NCI-H187 (cell line): ENCODE data around the gene WRAP53.
"Not testable (repeated sequence)": the region's sequence is repeated elsewhere in the genome, so short reads cannot be mapped to it uniquely, and the experiment has no call there.

ENCODE experiments used
- DNase-seq, 2 experiments: peaks; one replicate each; lab custom pipeline; 2025; lab: John Stamatoyannopoulos, UW

Gene WRAP53

DNA sequence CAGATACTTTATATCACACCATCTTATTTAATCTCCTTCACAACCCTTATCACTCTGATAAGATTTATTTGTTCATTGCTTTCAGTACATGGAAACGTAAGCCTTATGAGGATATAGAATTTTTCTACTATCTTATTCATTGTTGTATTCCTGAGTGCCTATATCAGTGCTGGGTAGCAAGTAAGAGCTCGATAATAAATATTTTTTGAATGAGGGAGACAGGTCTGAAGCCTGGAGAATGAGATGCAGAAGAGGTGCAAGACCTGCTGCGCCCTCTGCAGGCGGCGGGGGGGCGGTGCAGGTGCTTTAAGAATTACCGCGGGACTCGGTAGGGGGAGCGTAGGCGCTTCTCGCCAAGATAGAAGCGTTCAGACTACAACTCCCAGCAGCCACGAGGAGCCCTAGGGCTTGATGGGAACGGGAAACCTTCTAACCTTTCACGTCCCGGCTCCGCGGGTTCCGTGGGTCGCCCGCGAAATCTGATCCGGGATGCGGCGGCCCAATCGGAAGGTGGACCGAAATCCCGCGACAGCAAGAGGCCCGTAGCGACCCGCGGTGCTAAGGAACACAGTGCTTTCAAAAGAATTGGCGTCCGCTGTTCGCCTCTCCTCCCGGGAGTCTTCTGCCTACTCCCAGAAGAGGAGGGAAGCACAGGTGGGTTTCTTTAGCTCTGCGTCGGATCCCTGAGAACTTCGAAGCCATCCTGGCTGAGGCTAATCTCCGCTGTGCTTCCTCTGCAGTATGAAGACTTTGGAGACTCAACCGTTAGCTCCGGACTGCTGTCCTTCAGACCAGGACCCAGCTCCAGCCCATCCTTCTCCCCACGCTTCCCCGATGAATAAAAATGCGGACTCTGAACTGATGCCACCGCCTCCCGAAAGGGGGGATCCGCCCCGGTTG, at the start of gene WRAP53:
Gene WRAP53 (plus strand): TSS at position 570 of the 900 bp plus-strand sequence. CDS start 172 bp downstream, at position 742.
- DNase-seq, result peak; percentile 69 to 84

- no peak for DNase-seq
Measured at GRCh38 chr17:7640783-7641182, 47.5 kb upstream of the WRAP53 start.

DNA sequence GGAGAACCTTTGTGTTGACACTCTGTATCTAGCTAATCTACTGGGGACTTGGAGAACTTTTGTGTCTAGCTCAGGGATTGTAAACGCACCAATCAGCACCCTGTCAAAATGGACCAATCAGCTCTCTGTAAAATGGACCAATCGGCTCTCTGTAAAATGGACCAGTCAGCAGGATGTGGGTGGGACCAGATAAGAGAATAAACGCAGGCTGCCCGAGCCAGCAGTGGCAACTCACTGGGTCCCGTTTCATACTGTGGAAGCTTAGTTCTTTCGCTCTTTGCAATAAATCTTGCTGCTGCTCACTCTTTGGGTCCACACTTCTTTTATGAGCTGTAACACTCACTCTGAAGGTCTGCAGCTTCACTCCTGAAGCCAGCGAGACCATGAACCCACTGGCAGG, 46.6 kb upstream of the WRAP53 start:
- DNase-seq, result not testable (repeated sequence)

- no peak for DNase-seq
Measured at GRCh38 chr17:7644775-7645174, 43.5 kb upstream of the WRAP53 start.

GRCh38 chr17:7646457-7646856, 41.8 kb upstream of the WRAP53 start:
- no peak for DNase-seq

DNA sequence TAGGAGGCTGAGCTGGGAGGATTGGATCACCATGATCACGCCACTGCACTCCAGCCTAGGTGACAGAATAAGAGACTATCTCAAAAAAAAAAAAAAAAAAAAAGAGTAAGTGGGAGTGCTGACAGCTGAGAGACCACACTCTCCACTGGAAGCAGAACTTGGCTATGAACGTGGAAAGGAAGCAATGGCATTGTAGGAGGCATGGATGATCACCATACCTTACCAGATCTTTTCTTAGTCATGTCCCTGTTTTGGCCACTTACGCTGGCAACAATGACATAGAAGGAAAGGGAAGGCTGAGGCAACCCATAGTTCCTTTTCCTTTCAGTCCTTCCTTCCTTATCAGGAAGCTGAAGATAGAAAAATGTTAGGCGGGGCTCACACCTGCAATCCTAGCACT, 41.3 kb upstream of the WRAP53 start:
- no peak for DNase-seq

DNA sequence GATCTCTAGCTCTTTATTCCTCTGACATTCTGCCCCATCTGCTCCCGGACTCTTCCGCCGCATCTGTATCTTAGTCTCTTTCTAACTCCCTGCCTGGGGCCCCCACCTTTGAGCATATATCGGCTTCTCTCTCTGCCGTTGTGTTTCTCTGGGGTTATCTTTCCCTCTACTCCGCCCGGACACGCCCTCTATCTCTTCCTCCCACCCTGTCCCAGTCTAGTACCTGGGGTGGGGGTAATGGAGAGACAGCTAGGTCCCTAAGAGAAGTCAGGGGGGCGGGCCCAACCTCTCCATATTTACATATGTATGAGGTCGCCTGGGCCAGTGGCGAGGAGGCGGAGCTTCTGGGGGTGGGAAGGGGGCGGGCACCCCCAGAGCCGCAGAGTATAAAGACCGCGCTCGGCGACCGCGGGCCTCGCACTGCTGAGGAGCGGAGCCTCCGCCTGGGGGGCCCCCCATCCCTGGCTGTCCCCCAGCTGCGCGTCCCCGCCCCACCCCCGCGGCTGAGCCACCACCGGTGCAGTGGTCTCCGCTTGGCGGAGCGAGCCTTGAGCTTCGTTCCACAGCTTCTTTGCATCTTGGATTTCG, 37.7 kb upstream of the WRAP53 start, which contains the start of gene ATP1B2:
Gene ATP1B2 (plus strand): TSS at position 418 of the 588 bp plus-strand sequence. CDS start 593 bp downstream, outside the sequence.
- peak in 1 of 2 experiments; percentile 20 for DNase-seq

- no peak for DNase-seq
Measured at GRCh38 chr17:7651097-7651664, 37.1 kb upstream of the WRAP53 start.

DNA sequence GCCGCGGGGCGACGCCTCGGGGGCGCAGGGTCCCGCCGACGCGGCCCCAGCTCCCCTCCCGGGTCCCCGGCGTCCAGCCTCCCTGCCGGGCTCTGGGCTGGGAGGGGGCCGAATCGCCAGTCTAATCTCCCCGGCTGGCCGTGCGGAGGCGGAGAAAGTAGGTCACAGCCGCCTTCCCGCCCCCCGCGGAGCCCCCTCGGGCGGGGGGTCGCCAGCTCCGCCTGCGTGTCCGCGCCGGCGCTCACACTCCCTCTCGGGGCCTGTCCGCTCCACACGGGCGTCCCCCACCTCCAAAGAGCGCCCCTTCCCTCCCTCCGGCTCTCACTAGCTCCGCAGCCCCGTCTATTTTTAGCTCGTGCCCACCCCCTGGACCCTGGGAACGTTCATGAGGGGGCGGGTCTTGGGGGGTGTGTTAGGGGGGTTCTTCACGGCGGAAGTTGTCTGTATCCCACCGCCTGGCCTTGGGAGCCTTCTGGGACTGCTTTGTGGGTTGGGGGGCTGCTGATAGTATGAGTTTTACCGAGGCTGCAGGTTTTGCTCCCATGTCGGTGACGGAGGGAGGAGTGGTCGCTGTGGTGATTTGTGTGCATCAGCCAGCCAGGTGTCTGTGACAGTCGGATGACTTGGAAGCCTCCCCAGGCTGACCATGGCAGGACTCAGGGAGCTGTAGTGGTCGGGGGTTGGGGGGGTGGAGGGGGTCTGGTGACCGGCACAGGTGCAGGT, 36.5 kb upstream of the WRAP53 start:
- no peak for DNase-seq

GRCh38 chr17:7652388-7653356, 35.6 kb upstream of the WRAP53 start:
- DNase-seq, result no peak

DNA sequence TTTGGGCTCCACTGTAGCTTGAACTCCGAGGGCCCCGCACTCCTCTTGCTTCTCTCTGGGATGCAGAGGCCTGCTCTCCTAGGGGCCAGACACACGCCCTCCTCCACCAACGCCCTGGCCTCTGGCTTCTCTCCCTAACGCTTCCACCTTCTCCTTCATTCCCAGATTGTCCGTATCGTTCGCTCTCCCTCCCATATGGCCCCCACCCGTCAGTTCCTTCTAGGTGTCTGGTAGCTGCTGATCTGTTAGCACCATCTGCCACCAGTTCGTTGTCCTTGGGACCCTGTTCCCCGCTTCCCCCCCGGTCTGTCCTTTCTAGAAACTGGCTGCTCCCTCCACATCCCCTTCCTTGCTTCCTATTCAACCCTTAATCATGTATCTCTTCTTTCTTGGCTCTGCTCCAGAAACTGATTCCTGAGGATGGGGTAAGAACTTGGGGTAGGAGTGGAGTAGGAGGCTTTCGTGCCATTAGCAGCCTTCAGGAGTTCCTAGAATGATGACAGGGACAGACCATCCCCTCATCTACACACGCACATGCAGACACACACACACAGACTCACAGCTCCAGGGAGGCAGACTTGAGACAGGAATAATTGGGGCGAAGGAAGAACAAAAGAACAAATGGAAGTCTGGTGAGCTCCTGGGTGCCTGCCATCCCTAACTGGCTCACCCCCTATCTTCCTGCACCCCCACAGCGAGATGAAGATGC, 33.3 kb upstream of the WRAP53 start:
- no peak for DNase-seq

GRCh38 chr17:7655541-7655840, 32.8 kb upstream of the WRAP53 start:
- DNase-seq, result no peak

- no peak for DNase-seq
Measured at GRCh38 chr17:7656958-7657609, 31.2 kb upstream of the WRAP53 start.

GRCh38 chr17:7667656-7668406, 20.4 kb upstream of the WRAP53 start:
- DNase-seq, result no peak

DNA sequence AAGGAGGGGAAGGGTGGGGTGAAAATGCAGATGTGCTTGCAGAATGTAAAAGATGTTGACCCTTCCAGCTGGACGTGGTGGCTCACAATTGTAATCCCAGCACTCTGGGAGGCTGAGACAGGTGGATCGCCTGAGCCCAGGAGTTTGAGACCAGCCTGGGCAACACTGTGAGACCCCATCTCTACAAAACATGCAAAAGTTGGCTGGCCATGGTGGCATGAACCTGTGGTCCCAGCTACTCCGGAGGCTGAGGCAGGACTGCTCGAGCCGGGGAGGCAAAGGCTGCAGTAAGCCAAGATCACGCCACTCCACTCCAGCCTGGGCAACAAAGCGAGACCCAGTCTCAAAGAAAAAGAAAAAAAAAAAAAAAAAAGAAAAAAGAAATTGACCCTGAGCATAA, 19.8 kb upstream of the WRAP53 start:
- DNase-seq, result no peak

GRCh38 chr17:7673239-7673638, 15.0 kb upstream of the WRAP53 start:
- no peak for DNase-seq

GRCh38 chr17:7674934-7675333, 13.3 kb upstream of the WRAP53 start:
- DNase-seq, result no peak

- DNase-seq, result no peak
Measured at GRCh38 chr17:7676533-7676932, 11.7 kb upstream of the WRAP53 start.

DNA sequence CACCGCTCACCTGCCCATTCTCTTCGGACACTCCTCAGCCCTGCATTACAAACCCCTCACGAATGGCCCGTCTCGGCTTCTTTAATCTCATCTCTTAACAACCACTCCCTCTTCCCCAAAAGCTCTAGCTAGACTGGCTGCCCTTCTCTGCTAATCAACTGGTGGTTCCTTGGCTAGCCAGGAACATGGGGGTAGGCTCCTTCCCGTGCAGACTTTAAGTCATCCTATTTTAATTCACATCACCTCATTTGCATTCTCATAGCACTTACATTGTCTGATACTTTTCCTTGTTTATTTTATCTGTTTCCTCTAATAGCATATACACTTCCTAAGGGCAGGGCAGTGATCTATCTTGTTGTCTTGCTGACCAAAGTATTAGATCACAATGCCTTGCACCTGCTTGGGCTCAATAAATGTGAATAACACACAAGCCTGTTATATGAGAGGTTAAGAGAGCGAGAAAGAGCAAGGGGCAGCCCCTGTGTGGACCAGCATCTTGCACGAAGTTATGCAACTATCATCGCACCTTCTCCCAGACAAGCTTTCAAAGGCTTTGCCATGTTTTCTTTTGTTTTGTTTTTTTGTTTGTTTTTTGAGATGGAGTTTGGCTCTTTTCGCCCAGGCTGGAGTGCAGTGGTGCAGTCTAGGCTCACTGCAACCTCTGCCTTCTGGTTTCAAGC, 10.7 kb upstream of the WRAP53 start:
- DNase-seq, result no peak
